Measurements from ENCODE around the gene FARS2. TPM values are rescaled to one million over a fixed set of nuclear protein-coding genes. Genes with fewer than 3 reads are reported as not detected.

Gene FARS2
- total and polyA plus RNA-seq, 4 donors, result 9.2 to 31.4 (median 19.4) TPM

- ATAC-seq (ENCODE audit: insufficient read depth, low FRiP score) (no peak), DNase-seq (no peak)
- Histone ChIP-seq H3K9me3 (ENCODE audit: control insufficient read depth in 4 of 4, insufficient read depth in 3 of 4, low read length in 3 of 4) (no peaks in the 10 kb centered on the region), H3K27ac (ENCODE audit: low read depth in 1 of 2, low read length in 1 of 2) (no peak overlapping the region), H3K4me3 (no peak overlapping the region), H3K4me1 (ENCODE audit: control insufficient read depth in 5 of 5, insufficient read depth in 5 of 5, low read length in 5 of 5) (no peaks in the 10 kb centered on the region), H3K36me3 (ENCODE audit: control insufficient read depth in 4 of 4, insufficient read depth in 4 of 4, low read length in 4 of 4) (peaks cover 0 to 5% (median 2%) of the 10 kb centered on the region in 4 donors), H3K27me3 (ENCODE audit: control insufficient read depth in 3 of 3, insufficient read depth in 3 of 3, low read length in 2 of 3) (no peaks in the 10 kb centered on the region), H3K9ac (ENCODE audit: insufficient read depth in 1 of 2, low read length in 2 of 2) (no peak overlapping the region)
- TF ChIP-seq CTCF (IDR thresholded peaks at IDR 0.05; ENCODE audit: control extremely low read depth, extremely low read depth), result no peak
- 73 to 87% methylated on average over 12 of the region's 12 CpGs for WGBS, 2 donors
These were observed 515.5 kb downstream of the FARS2 start for GRCh38 chr6:5776706-5777390.

GRCh38 chr6:5778317-5778857, 517.1 kb downstream of the FARS2 start:
- no peaks in the 10 kb centered on the region for H3K9me3 ChIP-seq (ENCODE audit: control insufficient read depth in 4 of 4, insufficient read depth in 3 of 4, low read length in 3 of 4)
- 89 to 94% methylated on average over 7 of the region's 7 CpGs for WGBS, 2 donors
- H3K4me1 ChIP-seq (ENCODE audit: control insufficient read depth in 5 of 5, insufficient read depth in 5 of 5, low read length in 5 of 5), result peaks cover 0 to 3% (median 0%) of the 10 kb centered on the region in 5 donors
- ATAC-seq (ENCODE audit: insufficient read depth, low FRiP score) (no peak), DNase-seq (no peak)
- no peak overlapping the region for H3K9ac ChIP-seq (ENCODE audit: insufficient read depth in 1 of 2, low read length in 2 of 2)
- no peaks in the 10 kb centered on the region for H3K27me3 ChIP-seq (ENCODE audit: control insufficient read depth in 3 of 3, insufficient read depth in 3 of 3, low read length in 2 of 3)
- no peak for TF ChIP-seq CTCF (IDR thresholded peaks at IDR 0.05; ENCODE audit: control extremely low read depth, extremely low read depth)
- no peak overlapping the region for H3K27ac ChIP-seq (ENCODE audit: low read depth in 1 of 2, low read length in 1 of 2)
- H3K36me3 ChIP-seq (ENCODE audit: control insufficient read depth in 4 of 4, insufficient read depth in 4 of 4, low read length in 4 of 4), result peaks cover 0 to 5% (median 2%) of the 10 kb centered on the region in 4 donors
- no peak overlapping the region for H3K4me3 ChIP-seq

- DNase-seq, result no peak
- WGBS, 2 donors, result 97 to 98% methylated on average over 7 of the region's 7 CpGs
- Histone ChIP-seq H3K36me3 (ENCODE audit: control insufficient read depth in 4 of 4, insufficient read depth in 4 of 4, low read length in 4 of 4) (peaks cover 0 to 5% (median 2%) of the 10 kb centered on the region in 4 donors), H3K4me1 (ENCODE audit: control insufficient read depth in 5 of 5, insufficient read depth in 5 of 5, low read length in 5 of 5) (peaks cover 0 to 3% (median 0%) of the 10 kb centered on the region in 5 donors), H3K4me3 (no peak overlapping the region), H3K9ac (ENCODE audit: insufficient read depth in 1 of 2, low read length in 2 of 2) (no peak overlapping the region), H3K27ac (ENCODE audit: low read depth in 1 of 2, low read length in 1 of 2) (no peak overlapping the region), H3K27me3 (ENCODE audit: control insufficient read depth in 3 of 3, insufficient read depth in 3 of 3, low read length in 2 of 3) (no peaks in the 10 kb centered on the region), H3K9me3 (ENCODE audit: control insufficient read depth in 4 of 4, insufficient read depth in 3 of 4, low read length in 3 of 4) (no peaks in the 10 kb centered on the region)
- no peak for TF ChIP-seq CTCF (IDR thresholded peaks at IDR 0.05; ENCODE audit: control extremely low read depth, extremely low read depth)
- no peak for ATAC-seq (ENCODE audit: insufficient read depth, low FRiP score)
These were observed 517.6 kb downstream of the FARS2 start for GRCh38 chr6:5778906-5779305.
